ENCODE data around the gene CCDC15. TPM values are rescaled to one million over a fixed set of nuclear protein-coding genes. Genes with fewer than 3 reads are reported as not detected.
"Not testable (repeated sequence)": the region's sequence is repeated elsewhere in the genome, so short reads cannot be mapped to it uniquely, and the experiment has no call there.

CCDC15 gene
- total RNA-seq, 1 experiment from 2014 or later, result 1.3 TPM

DNA sequence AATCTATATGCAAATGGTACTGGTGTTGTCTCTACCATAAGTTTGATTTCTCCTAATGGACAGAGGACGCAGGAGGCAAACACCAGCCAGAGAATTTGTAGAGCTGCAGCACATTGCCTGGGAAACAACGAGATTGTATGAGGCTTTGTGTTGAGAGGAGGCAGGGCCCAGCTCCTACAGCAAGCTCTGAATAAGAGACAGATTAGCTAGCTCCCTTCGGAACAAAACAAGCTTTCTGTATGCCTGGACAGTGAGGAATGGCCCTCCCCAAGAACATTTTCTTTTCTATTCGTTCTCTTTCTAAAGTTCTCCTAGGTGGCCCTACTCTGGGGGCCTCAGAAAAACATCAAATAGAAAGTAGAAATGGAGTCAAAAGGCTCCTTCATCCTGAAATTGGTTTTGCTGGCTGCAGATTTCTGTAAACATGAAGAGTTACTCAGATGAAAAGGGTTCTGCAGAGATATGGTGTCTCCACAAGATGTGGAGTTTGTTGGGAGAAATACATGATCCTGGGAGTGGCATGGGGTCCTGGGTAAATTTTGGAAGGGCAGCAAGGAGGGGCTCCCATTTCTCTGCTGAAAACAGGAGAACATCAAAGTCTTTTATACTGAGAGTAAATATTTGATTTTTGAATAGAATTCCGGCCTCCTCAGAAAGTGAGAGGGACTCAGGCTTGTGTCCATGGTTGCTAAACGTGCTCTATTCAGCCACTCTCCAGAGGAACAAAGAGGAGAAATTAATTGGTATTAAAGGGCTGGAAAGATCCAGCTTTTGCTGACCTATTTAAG is 11.3 kb upstream of the CCDC15 start:
- no peak for DNase-seq (ENCODE audit: low spot score)

DNA sequence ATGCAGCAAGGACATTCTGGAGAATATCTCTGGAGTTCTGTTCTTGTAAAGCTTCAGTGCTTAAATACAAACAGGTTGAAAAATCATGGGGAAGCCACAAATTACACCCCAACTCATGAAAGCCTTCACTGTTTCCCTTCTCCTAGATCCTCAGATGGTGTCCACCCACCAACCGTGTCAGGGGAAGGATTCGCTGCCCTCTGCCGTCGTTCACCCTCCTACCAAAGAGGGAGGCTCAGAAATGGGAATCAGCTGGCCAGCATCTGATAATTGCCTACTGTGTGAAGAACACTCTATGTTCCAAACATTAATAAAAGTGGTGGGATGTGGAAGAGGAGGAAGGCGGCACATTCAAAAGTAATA is 10.8 kb upstream of the CCDC15 start:
- DNase-seq (ENCODE audit: low spot score), result no peak

DNA sequence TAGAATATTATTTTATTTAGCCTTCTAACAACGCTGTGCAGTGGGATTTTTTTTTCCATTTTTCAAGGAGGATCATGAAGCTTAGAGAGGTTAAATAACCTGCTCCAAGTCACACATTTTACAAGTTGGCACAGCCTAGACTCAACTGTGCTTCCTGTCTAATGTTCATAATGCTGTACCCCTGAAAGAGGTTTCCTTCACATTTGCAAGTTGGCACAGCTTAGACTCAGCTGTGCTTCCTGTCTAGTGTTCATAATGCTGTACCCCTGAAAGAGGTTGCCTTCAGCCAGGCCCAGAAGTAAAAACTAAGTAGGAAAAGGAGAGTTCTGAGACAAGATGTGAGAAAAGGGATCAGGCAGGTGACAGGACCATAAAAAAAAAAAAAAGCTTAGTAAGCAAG is 10.3 kb upstream of the CCDC15 start:
- no peak for DNase-seq (ENCODE audit: low spot score)

DNA sequence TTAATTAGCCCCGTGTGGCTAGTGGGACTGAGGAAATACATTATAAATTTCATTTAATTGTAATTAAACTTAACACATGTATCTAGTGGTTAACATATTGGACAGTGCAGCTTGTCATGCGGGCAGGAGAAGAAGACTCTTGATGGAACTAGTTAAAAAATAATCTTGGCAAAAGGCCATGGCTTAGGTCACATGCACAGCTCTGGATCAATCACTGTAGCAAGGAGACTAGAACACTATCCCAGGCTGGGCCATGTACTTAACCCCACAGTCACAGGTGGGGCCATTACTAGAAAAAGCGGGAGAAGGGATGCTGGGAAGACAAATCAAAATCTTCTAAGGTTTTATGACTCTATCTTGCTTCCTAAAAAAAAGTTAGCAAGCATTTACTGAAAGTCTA is 9.4 kb upstream of the CCDC15 start:
- DNase-seq (ENCODE audit: low spot score), result no peak

DNA sequence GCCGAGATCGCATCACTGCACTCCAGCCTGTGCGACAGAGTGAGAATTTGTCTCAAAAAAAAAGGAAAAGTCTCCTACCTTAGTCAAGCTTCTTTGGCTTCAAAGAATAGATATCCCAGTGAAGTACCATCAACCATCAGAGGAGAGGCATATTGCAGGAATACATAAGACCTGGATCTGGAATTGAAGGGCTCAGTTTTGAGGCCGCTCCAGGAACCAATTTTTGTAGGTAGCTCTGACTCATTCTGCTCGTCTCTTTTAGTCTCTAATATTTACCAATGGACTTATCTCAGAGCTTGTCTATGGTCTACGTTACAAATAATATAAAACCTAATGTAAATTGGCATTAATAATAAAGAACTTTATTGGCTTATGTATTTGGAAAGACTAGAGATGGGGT is 8.2 kb upstream of the CCDC15 start:
- DNase-seq (ENCODE audit: low spot score), result no peak

DNA sequence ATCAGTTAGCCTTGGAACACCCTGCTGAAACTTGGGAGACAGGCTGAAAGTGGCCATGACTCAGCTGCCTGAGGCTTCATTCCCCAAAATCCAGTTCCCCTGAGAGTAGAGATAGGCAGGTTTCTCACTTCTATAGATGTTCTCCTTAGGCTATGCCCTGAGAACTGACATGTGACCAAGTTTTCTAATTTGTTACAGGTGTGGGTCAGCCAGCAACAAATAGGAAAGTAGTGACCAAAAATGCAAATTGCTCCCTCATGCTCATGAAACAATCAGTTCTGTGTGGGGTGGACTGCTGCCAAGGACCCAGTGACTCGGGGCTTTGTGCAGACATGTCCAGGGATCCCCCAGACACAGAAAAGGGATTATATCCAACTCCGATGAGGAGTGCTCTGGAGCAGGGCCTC is 7.3 kb upstream of the CCDC15 start:
- DNase-seq (ENCODE audit: low spot score), result no peak

DNA sequence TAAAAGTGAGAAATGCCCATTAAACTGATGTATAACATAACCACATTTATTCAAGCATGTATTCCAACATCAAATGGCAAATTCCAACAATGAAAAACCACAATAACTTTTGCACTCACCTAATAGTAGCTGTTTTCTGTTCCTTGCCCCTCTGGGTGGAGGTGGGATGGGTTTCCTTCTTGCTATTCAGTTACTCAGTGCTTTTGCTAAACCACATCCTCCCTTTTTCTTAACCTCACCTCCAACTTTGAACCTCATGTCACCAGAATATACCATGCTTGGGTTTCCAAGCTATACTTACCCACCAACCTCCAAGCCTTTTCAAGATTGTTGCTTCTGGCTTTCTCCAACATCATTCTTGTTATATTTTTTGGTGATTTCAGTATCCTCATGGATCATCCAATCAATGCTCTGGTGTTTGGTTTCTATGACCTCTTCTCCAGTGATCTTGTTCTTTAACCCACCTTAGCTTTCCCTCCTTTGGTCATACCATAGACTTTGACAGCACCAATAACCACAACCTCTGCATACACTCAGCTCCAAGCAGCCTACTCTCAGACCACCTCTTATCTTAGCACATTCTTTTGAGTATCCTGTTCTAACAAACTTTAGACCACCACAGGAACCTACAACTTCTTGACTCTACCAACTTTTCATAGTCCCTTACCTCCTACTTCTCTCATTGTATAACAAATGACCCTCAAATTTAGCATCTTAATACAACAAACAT is 3.2 kb upstream of the CCDC15 start:
- DNase-seq (ENCODE audit: low spot score), result no peak

DNA sequence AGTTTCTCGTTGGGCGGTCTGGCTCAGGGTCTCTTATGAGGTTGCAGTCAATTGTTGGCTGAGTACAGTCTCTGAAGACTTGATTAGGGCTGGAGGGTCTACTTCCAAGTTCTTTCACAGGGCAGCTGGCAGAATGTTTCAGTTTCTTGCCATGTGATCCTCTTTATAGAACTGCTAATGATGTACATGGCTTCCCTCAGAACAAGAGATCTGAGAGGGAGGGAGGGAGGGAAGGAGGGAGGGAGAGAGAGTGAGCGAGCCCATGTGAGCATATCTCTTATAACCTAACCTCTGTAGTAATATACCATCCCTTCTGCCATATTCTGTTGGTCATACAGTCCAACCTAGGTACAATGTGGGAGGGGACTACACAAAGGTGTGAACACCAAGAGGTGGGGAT is 2.7 kb upstream of the CCDC15 start:
- no peak for DNase-seq (ENCODE audit: low spot score)

DNA sequence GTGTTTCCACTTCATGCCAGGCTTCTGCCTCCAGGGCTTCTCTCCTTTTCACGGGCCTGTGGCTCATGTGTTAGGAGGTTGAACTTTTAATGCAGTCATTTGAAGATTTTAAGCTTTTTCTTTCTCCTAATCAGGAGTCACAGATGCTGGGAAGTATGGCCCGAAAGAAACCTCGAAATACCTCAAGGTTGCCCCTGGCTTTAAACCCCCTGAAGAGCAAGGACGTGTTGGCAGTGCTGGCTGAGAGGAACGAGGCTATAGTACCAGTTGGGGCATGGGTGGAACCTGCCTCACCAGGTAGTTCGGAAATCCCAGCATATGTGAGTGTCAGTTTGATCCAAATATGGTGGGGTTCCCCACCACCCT is 571 bp downstream of the CCDC15 start:
- DNase-seq (ENCODE audit: low spot score), result no peak

DNA sequence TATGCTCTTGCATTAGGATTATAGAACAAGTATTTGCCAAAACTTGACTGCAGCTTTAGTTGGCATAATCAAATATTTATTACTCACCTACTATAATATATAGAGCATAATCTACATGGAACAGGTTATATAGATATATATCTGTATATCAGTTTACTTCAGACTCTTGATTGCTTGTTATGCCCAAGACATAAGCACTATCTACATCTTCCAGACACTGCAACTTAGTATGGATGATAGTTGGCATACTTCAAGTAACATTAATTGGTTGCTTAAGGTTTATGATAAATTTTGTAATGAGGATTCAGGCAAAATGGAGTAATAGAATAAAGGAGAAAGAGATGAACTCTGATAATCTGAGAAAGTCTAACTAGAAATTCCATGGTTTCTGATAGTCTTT is 1.0 kb downstream of the CCDC15 start:
- DNase-seq (ENCODE audit: low spot score), result no peak

DNA sequence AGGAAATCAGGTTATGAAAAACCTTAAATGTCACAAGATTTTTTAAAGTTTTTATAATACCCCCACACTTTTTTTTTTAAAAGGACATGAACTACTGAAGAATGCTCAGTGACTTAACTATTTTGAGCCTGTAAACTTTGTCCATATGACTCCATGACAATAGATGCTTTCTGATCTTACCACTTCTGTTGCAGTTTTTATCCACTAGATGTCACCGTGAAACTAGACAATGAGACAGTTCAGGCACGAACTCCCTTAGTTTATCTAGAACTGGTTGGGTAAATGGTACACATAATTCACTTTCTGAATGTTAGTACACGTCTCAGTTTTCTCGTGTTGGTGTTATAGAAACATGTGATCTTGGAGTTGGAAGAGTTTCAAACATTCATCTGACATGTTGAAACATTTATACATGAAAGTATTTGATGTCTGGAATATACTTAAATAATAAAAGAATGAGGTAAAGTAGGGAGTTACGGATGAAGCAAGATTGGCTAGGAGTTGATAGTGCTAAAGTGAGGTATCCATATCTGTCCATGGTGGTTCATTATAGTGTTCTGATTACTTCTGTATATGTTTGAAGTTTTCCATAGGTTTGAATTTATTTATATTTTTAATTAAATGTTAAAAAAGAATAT is 8.1 kb downstream of the CCDC15 start:
- DNase-seq (ENCODE audit: low spot score), result peak; percentile 92

DNA sequence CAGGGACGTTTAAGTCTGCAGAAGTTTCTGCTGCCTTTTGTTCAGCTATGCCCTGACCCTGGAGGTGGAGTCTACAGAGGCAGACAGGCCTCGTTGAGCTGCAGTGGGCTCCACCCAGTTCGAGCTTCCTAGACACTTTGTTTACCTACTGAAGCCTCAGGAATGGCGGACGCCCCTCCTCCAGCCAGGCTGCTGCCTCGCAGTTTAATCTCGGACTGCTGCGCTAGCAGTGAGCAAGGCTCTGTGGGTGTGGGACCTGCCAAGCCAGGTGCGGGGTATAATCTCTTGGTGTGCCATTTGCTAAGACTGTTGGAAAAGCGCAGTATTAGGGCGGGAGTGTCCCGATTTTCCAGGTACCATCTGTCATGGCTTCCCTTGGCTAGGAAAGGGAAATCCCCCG is 14.2 kb downstream of the CCDC15 start:
- not testable (repeated sequence) for DNase-seq (ENCODE audit: low spot score)

DNA sequence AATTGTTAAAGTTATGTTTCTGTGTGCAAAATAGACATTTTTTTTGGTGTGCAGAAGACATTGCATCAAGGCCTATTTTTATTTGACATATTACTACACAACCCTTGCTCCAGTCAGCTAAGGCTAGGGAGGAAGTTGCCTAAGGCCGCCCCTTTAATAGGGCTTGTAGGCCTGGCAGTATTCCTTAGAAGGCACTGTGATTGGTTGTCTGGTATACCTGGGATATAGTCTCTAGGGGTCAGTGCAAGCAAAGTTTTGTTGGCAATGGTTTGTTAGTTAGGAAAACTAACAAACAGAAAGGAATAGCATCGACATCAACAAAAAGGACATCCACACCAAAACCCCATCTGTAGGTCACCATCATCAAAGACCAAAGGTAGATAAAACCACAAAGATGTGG is 16.9 kb downstream of the CCDC15 start:
- peak; percentile 48 for DNase-seq (ENCODE audit: low spot score)

DNA sequence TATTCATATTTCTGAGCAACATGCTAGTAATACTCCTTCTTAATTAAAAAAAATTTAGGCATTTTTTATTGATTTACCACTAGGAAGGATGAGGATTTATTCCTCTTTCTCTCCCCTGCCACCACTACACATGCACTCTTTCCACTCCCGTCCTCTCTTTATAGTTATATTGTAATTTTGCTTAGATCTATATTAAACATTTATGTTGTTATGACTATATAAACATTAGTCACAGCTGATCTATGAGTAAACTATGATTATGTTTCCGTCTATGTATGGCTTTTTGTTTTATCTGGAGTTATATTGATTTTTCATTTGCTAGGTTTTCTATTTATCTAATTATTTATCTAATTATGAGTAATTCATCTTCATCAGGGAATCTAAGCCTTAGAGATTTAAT is 17.8 kb downstream of the CCDC15 start:
- DNase-seq (ENCODE audit: low spot score), result no peak

DNA sequence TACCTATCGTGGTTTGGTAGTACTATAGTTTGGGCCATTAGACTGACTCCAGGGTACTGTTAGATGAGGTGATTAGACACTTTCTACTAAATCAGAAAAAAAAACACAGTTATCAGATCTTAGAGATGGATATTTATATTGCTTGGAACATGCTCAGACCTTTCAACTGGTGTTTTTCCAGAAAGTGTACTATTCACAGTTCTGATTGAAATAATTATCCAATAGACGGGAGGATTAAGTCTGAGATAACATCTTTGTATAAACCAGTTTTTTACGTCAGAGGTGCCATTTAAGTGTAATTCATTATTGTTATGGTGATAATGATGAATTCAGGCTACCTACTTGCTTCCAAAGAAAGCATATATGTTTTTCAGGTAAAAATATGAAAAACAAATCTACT is 22.5 kb downstream of the CCDC15 start:
- no peak for DNase-seq (ENCODE audit: low spot score)

DNA sequence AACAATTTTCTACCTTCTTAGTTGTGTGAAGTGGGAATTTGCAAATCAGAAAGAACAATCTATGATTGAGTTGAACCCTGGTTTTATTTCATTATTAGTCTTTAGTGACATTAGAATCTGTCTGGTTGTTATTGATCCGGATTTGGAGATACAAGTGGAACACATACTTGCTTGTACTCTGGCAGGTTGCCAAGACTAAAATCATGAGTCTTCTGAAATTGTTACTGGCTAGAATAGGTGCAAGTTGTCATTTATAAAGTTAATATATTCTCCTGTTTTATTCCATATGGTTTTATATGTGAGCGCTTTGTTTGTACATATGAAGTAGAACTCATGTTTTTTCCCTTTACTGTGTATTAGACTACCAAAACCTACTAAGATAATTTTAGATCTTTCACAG is 23.0 kb downstream of the CCDC15 start:
- no peak for DNase-seq (ENCODE audit: low spot score)

DNA sequence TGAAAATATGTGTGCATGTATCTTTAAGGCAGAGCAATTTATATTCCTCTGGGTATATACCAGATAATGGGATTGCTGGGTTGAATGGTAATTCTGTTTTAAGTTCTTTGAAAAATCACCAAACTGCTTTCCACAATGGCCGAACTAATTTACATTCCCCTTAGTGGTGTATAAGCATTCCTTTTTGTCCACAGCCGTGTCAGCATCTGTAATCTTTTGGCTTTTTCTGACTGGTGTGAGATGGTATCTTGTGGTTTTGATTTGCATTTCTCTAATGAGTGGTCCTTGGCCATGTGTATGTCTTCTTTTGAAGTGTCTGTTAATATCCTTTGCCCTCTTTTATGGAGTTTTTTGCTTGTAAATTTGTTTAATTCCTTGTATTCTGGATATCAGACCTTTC is 24.3 kb downstream of the CCDC15 start:
- DNase-seq (ENCODE audit: low spot score), result no peak

DNA sequence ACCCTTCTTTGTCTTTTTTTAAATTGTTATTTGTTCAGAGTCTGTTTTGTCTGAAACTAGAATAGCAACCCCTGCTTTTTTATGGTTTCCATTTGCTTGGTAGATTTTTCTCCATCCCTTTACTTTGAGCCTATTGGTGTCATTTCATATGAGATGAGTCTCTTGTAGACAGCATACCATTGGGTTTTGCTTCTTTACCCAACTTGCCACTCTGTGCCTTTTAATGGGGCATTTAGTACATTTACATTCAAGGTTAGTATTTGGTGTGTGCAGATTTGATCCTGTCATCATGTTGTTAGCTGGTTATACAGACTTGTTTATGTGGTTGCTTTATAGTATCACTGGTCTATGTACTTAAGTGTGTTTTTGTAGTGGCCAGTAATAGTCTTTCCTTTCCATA is 28.0 kb downstream of the CCDC15 start:
- no peak for DNase-seq (ENCODE audit: low spot score)

DNA sequence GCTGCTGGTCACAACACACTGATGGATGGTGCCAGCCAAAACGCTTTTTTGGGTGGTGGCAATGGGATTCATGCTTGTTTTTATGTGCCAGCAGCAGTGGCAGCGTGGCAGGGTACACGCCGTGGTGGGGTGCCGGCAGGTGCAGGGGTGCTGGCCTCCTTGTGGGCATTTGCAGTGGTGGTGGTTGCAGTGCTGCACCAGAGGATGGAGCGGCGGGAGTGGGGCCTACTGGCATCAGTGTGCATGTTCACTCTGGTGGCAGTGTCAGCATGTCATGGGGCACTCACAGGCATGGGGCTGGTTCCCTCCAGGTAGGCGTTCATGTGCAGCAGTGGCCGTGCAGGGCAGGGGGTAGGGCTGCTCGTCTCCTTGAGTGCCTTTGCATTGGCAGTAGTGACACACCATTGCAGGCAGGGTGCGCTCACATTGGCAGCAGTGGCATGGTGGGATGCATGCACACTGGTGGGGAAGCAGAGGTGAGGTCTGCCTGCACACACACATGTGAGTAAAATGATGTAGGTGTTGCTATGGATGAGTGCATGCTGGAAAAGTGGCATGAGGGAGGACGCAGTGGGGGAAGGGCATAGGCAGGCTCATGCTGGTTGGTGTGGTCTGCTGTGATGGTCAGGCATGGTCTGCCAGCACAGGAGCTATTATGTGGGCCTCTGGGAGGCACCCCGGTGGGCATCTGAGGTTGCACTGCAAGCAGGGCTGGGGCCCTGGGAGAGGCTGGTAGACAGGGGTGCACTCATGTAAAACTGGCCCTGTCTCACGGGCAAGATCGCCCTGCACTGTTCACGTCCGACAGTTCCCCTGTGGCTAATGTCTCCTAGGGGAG is 29.9 kb downstream of the CCDC15 start:
- no peak for DNase-seq (ENCODE audit: low spot score)

DNA sequence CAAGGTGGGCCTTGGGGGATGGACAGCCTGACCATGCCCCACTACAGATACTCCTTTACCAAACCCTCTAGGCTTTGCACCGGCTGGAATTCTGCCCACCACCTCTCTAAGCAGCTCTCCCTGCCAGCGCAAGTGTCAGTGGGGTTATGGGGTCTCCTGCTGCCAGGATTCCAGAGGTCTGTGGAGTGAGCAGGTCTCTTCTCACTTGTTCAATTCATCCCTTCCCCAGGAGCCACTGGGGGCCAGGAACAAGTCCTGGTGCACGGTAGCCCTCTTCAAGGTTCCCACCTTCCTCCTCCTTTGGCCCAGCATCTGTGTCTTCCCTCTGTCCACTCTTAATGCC is 30.5 kb downstream of the CCDC15 start:
- DNase-seq (ENCODE audit: low spot score), result no peak

DNA sequence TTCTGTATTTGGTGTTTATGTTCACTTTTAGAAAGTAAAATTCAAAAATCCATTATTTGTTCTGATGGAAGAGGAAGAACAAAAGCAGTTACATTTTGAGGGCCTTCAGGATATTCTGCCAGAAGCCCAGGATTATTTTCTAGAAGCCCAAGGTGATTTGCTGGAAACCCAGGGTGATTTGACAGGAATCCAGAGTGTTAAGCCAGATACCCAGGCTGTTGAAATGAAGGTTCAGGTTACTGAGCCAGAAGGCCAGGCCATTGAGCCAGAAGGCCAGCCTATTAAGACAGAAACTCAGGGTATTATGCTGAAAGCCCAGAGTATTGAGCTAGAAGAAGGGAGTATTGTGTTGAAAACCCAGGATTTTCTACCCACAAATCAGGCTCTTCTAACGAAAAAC is 33.1 kb downstream of the CCDC15 start:
- DNase-seq (ENCODE audit: low spot score), result no peak

DNA sequence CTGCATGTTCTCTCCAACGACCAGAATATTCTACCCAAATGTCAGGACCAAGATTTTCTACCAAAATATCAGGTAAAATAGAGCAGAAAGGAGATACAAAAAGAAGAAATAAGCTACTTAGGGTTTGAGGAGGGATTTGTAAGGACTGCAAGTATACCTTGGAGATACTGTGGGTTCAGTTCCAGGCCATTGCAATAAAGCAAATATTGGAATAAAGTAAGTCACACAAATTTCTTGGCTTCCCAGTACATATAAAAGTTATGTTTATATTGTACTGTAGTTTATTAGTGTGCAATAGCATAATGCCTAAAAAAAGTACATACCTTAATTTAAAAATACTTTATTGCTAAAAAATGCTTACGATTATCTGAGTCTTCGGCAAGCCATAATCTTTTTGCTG is 34.1 kb downstream of the CCDC15 start:
- no peak for DNase-seq (ENCODE audit: low spot score)

Measured in HT-29 (cell line).